ENCODE measurements around the gene GLP1R. TPM values are rescaled to one million over a fixed set of nuclear protein-coding genes. Genes with fewer than 3 reads are reported as not detected.

Gene GLP1R
- total and polyA plus RNA-seq, 2 donors (not counting 1 experiment from before 2014, with no cell fraction given) = not detected

- POLR2A ChIA-PET = no interaction called here
- no CpG with 5 or more reads among the region's 1 CpG for WGBS (ENCODE audit: insufficient coverage)
- Histone ChIP-seq H3K27me3 (replicated peaks in 1 of 4; ENCODE audit: control extremely low read depth in 1 of 4, control insufficient read depth in 3 of 4, insufficient read depth in 4 of 4, low read length in 3 of 4) (peaks cover 0 to 7% (median 0%) of the 10 kb centered on the region in 4 experiments), H3K4me3 (ENCODE audit: control extremely low read depth in 1 of 5, extremely low read depth in 1 of 5, insufficient read depth in 1 of 5, low read depth in 2 of 5, low read length in 4 of 5) (no peak overlapping the region), H3K9me3 (ENCODE audit: control extremely low read depth in 1 of 3, control insufficient read depth in 2 of 3, insufficient read depth in 1 of 3, low read length in 2 of 3) (no peaks in the 10 kb centered on the region), H3K4me2 (replicated peaks; ENCODE audit: low read depth, low read length, poor library complexity, severe bottlenecking) (no peak overlapping the region), H3K79me2 (ENCODE audit: control insufficient read depth, insufficient read depth, low read length) (no peaks in the 10 kb centered on the region), H3K27ac (ENCODE audit: low read length in 2 of 2) (no peak overlapping the region), H3K36me3 (replicated peaks in 1 of 2; ENCODE audit: control extremely low read depth in 1 of 2, control insufficient read depth in 1 of 2, extremely low read depth in 1 of 2, insufficient read depth in 2 of 2, low read length in 1 of 2) (no peaks in the 10 kb centered on the region), H3K9ac (ENCODE audit: low read length) (no peak overlapping the region), H2AFZ (ENCODE audit: insufficient read depth, low read depth, low read length, poor library complexity, severe bottlenecking) (no peak overlapping the region), H3K4me1 (ENCODE audit: control insufficient read depth in 2 of 2, insufficient read depth in 2 of 2, low read length in 2 of 2) (no peaks in the 10 kb centered on the region), H4K20me1 (ENCODE audit: control insufficient read depth, insufficient read depth, low read length, poor library complexity, severe bottlenecking) (no peaks in the 10 kb centered on the region)
- H3K9me3 Mint-ChIP-seq (ENCODE audit: insufficient read depth) = no peaks in the 10 kb centered on the region
- no peak overlapping the region for H3K27ac Mint-ChIP-seq
- no peak for ATAC-seq (ENCODE audit: low read depth)
- TF ChIP-seq CTCF (IDR thresholded peaks at IDR 0.05) (no peak), EZH2 (IDR thresholded peaks at IDR 0.05; ENCODE audit: borderline replicate concordance, insufficient read depth, low read depth, low read length, poor library complexity, severe bottlenecking) (no peak)
- CTCF ChIA-PET = no interaction called here
- peaks cover 30% of the 10 kb centered on the region for H3K27me3 Mint-ChIP-seq
- no peak overlapping the region for H3K4me3 Mint-ChIP-seq
- no peak for DNase-seq
- intact Hi-C loops (cut with micrococcal nuclease) = loop anchor here (10.0 kb wide), 1 partner anchor 136 kb away; no protein-coding TSS in a partner anchor
- H3K4me1 Mint-ChIP-seq = no peaks in the 10 kb centered on the region
Observed at GRCh38 chr6:39008737-39009136, 39.8 kb upstream of the GLP1R start.

- intact Hi-C loops (cut with micrococcal nuclease) = loop anchor here (10.0 kb wide), 1 partner anchor 135 kb away; no protein-coding TSS in a partner anchor
- DNase-seq (no peak), ATAC-seq (ENCODE audit: low read depth) (no peak)
- Histone ChIP-seq H3K79me2 (ENCODE audit: control insufficient read depth, insufficient read depth, low read length) (no peaks in the 10 kb centered on the region), H3K9ac (ENCODE audit: low read length) (no peak overlapping the region), H3K4me1 (ENCODE audit: control insufficient read depth in 2 of 2, insufficient read depth in 2 of 2, low read length in 2 of 2) (no peaks in the 10 kb centered on the region), H3K27ac (ENCODE audit: low read length in 2 of 2) (no peak overlapping the region), H3K9me3 (ENCODE audit: control extremely low read depth in 1 of 3, control insufficient read depth in 2 of 3, insufficient read depth in 1 of 3, low read length in 2 of 3) (no peaks in the 10 kb centered on the region), H3K4me2 (replicated peaks; ENCODE audit: low read depth, low read length, poor library complexity, severe bottlenecking) (no peak overlapping the region), H2AFZ (ENCODE audit: insufficient read depth, low read depth, low read length, poor library complexity, severe bottlenecking) (no peak overlapping the region), H3K4me3 (ENCODE audit: control extremely low read depth in 1 of 5, extremely low read depth in 1 of 5, insufficient read depth in 1 of 5, low read depth in 2 of 5, low read length in 4 of 5) (no peak overlapping the region), H3K36me3 (replicated peaks in 1 of 2; ENCODE audit: control extremely low read depth in 1 of 2, control insufficient read depth in 1 of 2, extremely low read depth in 1 of 2, insufficient read depth in 2 of 2, low read length in 1 of 2) (no peaks in the 10 kb centered on the region), H4K20me1 (ENCODE audit: control insufficient read depth, insufficient read depth, low read length, poor library complexity, severe bottlenecking) (no peaks in the 10 kb centered on the region), H3K27me3 (replicated peaks in 1 of 4; ENCODE audit: control extremely low read depth in 1 of 4, control insufficient read depth in 3 of 4, insufficient read depth in 4 of 4, low read length in 3 of 4) (peaks cover 0 to 7% (median 2%) of the 10 kb centered on the region in 4 experiments)
- ChIA-PET CTCF (interaction anchor here (1.2 kb wide), 1 partner anchor 13 kb away, joined by 3 read pairs; no protein-coding TSS in a partner anchor), POLR2A (no interaction called here)
- TF ChIP-seq CTCF (IDR thresholded peaks at IDR 0.05) = no peak
- no peak for TF ChIP-seq EZH2 (IDR thresholded peaks at IDR 0.05; ENCODE audit: borderline replicate concordance, insufficient read depth, low read depth, low read length, poor library complexity, severe bottlenecking)
- Mint-ChIP-seq H3K27ac (no peak overlapping the region), H3K4me1 (no peaks in the 10 kb centered on the region), H3K9me3 (ENCODE audit: insufficient read depth) (no peaks in the 10 kb centered on the region), H3K4me3 (no peak overlapping the region), H3K27me3 (peaks cover 28% of the 10 kb centered on the region)
- no CpG with 5 or more reads among the region's 1 CpG for WGBS (ENCODE audit: insufficient coverage)
Observed at GRCh38 chr6:39009476-39009875, 39.1 kb upstream of the GLP1R start.

All from B cell (primary cell).